ENCODE results near the gene ATP5ME. TPM values are rescaled to one million over a fixed set of nuclear protein-coding genes. Genes with fewer than 3 reads are reported as not detected.

The ATP5ME gene
- total RNA-seq, 4 donors from 2014 or later, result 74.5 to 126 (median 103) TPM

DNA sequence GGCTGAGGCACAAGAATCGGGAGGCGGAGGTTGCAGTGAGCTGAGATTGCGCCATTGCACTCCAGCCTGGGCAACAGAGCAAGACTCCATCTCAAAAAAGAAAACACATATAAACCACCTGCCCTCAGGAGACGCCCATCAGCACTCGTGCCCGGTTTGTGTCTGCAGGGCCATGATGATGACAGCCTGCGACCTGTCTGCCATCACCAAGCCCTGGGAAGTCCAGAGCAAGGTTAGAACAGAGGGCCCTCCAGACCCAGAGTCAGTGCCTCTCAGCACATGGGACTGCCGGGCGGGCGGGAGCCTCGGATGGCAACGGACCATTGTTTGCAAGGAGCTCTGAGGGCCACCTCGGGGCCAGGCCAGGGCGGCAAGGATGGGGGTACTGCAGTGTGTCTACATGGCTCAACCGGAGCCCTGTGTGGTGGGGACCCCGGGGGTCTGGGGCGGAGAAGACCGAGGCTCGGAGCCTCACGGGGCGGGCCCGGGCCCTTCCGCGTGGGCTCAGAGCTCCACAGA is 9.3 kb downstream of the ATP5ME start:
- no peaks in the 10 kb centered on the region for H3K36me3 ChIP-seq

DNA sequence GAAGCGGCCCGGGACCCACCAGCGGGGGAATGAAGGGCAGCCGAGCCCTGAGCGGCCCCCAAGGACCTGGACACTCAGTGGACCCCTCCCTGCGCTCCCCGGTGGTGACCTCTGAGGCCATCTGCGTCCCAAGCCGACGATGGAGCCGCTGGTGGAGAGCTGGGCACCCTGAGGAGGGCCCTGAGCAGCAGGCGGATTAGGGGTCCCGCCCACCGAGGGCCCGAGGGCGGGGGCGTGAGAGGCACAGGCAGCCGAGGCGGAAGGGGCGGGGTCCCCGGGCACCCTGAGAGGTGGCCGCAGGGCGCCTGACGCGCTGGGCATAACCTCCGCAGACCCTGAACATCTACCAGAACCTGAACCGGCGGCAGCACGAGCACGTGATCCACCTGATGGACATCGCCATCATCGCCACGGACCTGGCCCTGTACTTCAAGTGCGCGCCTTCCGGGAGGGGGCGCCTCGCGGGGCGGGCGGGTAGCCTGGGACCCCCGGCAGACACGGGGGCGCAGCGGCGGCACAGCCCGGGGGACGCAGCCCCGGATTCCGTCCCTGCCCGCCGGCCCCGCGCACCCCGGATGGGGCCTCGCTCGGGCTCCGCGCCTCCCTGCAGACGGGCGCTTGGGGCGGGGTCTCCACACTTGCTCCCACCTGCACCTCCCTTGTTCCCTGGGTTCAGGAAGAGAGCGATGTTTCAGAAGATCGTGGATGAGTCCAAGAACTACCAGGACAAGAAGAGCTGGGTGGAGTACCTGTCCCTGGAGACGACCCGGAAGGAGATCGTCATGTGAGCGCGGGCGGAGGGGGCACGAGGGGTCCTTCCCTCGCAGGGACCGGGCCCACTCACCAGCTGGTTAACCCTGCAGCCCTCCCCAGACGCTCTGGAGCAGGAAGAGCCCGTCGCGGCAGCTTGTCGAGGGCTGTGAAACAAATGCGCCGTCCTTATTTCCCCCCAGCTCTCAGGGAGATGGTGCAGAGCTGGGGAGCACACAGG is 10.3 kb downstream of the ATP5ME start:
- Histone ChIP-seq H3K4me3 (peak overlapping the region; percentile 33 to 88 (median 62)), H3K36me3 (no peaks in the 10 kb centered on the region), H3K27me3 (peaks cover 0 to 17% (median 0%) of the 10 kb centered on the region in 4 donors), H3K9me3 (no peaks in the 10 kb centered on the region), H3K27ac (peak overlapping the region; percentile 17 to 69 (median 60)), H3K4me1 (peaks cover 6 to 23% (median 10%) of the 10 kb centered on the region in 3 donors)
- no peak for TF ChIP-seq POLR2A (IDR thresholded peaks at IDR 0.05)
- no peak for TF ChIP-seq CTCF (IDR thresholded peaks at IDR 0.05)
- 5% methylated on average over 4 of the region's 80 CpGs; no CpG with 5 or more reads in 1 of the 2 donors for WGBS, 2 donors
- DNase-seq, result no peak
- intact Hi-C loops (cut with DNase I), result no loop called here

More for the DNA sequence above, 9.3 kb downstream of the ATP5ME start:
- WGBS, 2 donors, result 87 to 95% methylated on average over 3 to 11 of the region's 24 CpGs
- Histone ChIP-seq H3K27me3 (peaks cover 0 to 17% (median 0%) of the 10 kb centered on the region in 4 donors), H3K27ac (no peak overlapping the region), H3K4me3 (no peak overlapping the region), H3K9me3 (no peaks in the 10 kb centered on the region), H3K4me1 (peaks cover 6 to 23% (median 10%) of the 10 kb centered on the region in 3 donors)
- no peak for DNase-seq
- intact Hi-C loops (cut with DNase I), result no loop called here
- TF ChIP-seq POLR2A (IDR thresholded peaks at IDR 0.05) (no peak), CTCF (IDR thresholded peaks at IDR 0.05) (no peak)

GRCh38 chr4:663046-663437 is 11.0 kb downstream of the ATP5ME start:
- no peaks in the 10 kb centered on the region for H3K9me3 ChIP-seq
- WGBS, 2 donors, result 61 to 69% methylated on average over 4 to 5 of the region's 20 CpGs
- DNase-seq, result no peak
- peak overlapping the region in 3 of 4 donors; percentile 57 to 69 (median 62) for H3K27ac ChIP-seq
- peak overlapping the region; percentile 33 to 88 (median 62) for H3K4me3 ChIP-seq
- H3K27me3 ChIP-seq, result peaks cover 0 to 17% (median 0%) of the 10 kb centered on the region in 4 donors
- TF ChIP-seq POLR2A (IDR thresholded peaks at IDR 0.05) (no peak), CTCF (IDR thresholded peaks at IDR 0.05) (no peak)
- intact Hi-C loops (cut with DNase I), result no loop called here
- H3K4me1 ChIP-seq, result peaks cover 6 to 23% (median 10%) of the 10 kb centered on the region in 3 donors
- no peaks in the 10 kb centered on the region for H3K36me3 ChIP-seq

GRCh38 chr4:661881-662761 is 12.0 kb downstream of the ATP5ME start:
- no peaks in the 10 kb centered on the region for H3K36me3 ChIP-seq
- H3K27me3 ChIP-seq, result peaks cover 0 to 18% (median 0%) of the 10 kb centered on the region in 4 donors
- no peaks in the 10 kb centered on the region for H3K9me3 ChIP-seq
- WGBS, 2 donors, result 92 to 96% methylated on average over 11 to 26 of the region's 42 CpGs
- intact Hi-C loops (cut with DNase I), result no loop called here
- H3K4me3 ChIP-seq, result no peak overlapping the region
- peaks cover 6 to 23% (median 10%) of the 10 kb centered on the region in 3 donors for H3K4me1 ChIP-seq
- no peak for DNase-seq
- H3K27ac ChIP-seq, result no peak overlapping the region
- no peak for TF ChIP-seq CTCF (IDR thresholded peaks at IDR 0.05)
- TF ChIP-seq POLR2A (IDR thresholded peaks at IDR 0.05), result no peak

All from esophagus squamous epithelium (tissue), 5 donors.